SU-DHL-6 (cell line): ENCODE measurements around the gene RIN1.
"Not testable (repeated sequence)": the region's sequence is repeated elsewhere in the genome, so short reads cannot be mapped to it uniquely, and the experiment has no call there.

Experiments
- H2AFZ ChIP-seq: fragments of 200-600 bp; sonication (generic); 2 replicates; pipeline ENCODE4 v1.6.1; 2014; ENCODE audit warnings: low read depth, mild to moderate bottlenecking, moderate library complexity, mixed read lengths, antibody characterized with exemption, low read length; ENCODE audit not compliant: severe bottlenecking
- H3F3A ChIP-seq: fragments of 200-600 bp; shearing (Covaris generic); 2 replicates; pipeline ENCODE4 v1.6.0; 2016; ENCODE audit warnings: antibody characterized with exemption, mild to moderate bottlenecking; ENCODE audit not compliant: insufficient read depth
- H3K27ac ChIP-seq: fragments of 200-600 bp; sonication (generic); 2 replicates; pipeline ENCODE4 v1.5.1; 2016; ENCODE audit warnings: low read depth, mild to moderate bottlenecking, low read length, moderate library complexity, mixed read lengths
- H3K27me3 ChIP-seq: fragments of 200-600 bp; sonication (generic), shearing (Covaris generic); 2 replicates; pipeline ENCODE4 v1.6.0; 2014; ENCODE audit warnings: mild to moderate bottlenecking, low read length
- H3K36me3 ChIP-seq: fragments of 200-600 bp; sonication (generic); 2 replicates; pipeline ENCODE4 v1.6.1; 2014; ENCODE audit warnings: mild to moderate bottlenecking, low read length, mixed read lengths
- H3K4me2 ChIP-seq: fragments of 300-600, 200-600 bp; shearing (Covaris generic), sonication (generic); 2 replicates; pipeline ENCODE4 v1.6.0; 2014; ENCODE audit warnings: low read length, low read depth, mild to moderate bottlenecking; ENCODE audit not compliant: poor library complexity, severe bottlenecking
- H3K4me3 ChIP-seq: fragments of 200-600 bp; sonication (generic); 2 replicates; pipeline ENCODE4 v1.5.1; 2014; ENCODE audit warnings: antibody characterized with exemption, low read length, mild to moderate bottlenecking, mixed read lengths; ENCODE audit not compliant: insufficient read depth, poor library complexity, severe bottlenecking
- H3K79me2 ChIP-seq: fragments of 200-600 bp; sonication (generic); 2 replicates; pipeline ENCODE4 v1.6.1; 2014; ENCODE audit warnings: mild to moderate bottlenecking, low read length, moderate library complexity; ENCODE audit not compliant: insufficient read depth
- H3K9ac ChIP-seq: fragments of 200-600 bp; sonication (generic); 2 replicates; pipeline ENCODE4 v1.7.0; 2014; ENCODE audit warnings: mild to moderate bottlenecking, low read length
- H3K9me2 ChIP-seq: fragments of 200-600 bp; sonication (generic); replicated peaks from 2 replicates; pipeline ENCODE4 v1.6.1; 2014; ENCODE audit warnings: low read length; ENCODE audit not compliant: insufficient read depth
- H3K9me3 ChIP-seq: fragments of 200-600 bp; sonication (generic); 2 replicates; pipeline ENCODE4 v1.6.1; 2014; ENCODE audit warnings: low read length, mixed read lengths; ENCODE audit not compliant: insufficient read depth
- H4K20me1 ChIP-seq: fragments of 200-600 bp; sonication (generic); 2 replicates; pipeline ENCODE4 v1.6.1; 2014; ENCODE audit warnings: low read depth, mild to moderate bottlenecking, antibody characterized with exemption, low read length, moderate library complexity, mixed read lengths
- EZH2phosphoT487 ChIP-seq: fragments of 200-600 bp; sonication (generic), shearing (Covaris generic); conservative IDR thresholded peaks from 2 replicates; pipeline ENCODE4 v1.6.1; 2018; ENCODE audit warnings: mild to moderate bottlenecking, antibody characterized with exemption, low read length, moderate library complexity, mixed read lengths
- TF ChIP-seq, protein P1 (sequence below): fragments of 200-600 bp; sonication (generic); IDR thresholded peaks from one replicate; pipeline ENCODE4 v1.5.1; 2017; ENCODE audit warnings: antibody characterized with exemption, mild to moderate bottlenecking, low read length, moderate library complexity; ENCODE audit not compliant: insufficient read depth, poor library complexity, severe bottlenecking

RIN1 gene

DNA sequence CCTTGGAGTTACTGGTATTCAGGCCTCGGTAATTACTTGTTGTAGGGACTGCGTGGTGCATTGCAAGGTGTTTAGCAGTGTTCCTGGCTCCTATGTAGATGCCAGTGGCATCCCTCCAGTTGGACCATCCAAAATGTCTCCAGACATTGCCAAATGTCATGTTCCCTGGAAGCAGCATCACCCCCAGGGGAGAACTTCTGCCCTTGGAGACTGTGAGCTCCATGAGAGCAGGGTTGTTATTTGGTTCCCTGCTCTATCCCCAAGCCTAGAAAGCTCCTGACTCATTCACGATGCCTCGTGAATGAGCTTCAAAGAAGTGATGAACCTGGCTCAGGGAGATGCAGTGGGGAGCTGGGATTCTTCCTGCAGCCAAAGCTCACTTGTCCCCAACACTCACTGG, 14.6 kb downstream of the RIN1 start:
- no peak overlapping the region for H2AFZ ChIP-seq
- no peaks in the 10 kb centered on the region for H4K20me1 ChIP-seq
- H3K9ac ChIP-seq = no peak overlapping the region
- no peak overlapping the region for H3K27ac ChIP-seq
- no peak overlapping the region for H3K4me3 ChIP-seq
- no peaks in the 10 kb centered on the region for H3K9me2 ChIP-seq
- TF ChIP-seq, protein P1, sequence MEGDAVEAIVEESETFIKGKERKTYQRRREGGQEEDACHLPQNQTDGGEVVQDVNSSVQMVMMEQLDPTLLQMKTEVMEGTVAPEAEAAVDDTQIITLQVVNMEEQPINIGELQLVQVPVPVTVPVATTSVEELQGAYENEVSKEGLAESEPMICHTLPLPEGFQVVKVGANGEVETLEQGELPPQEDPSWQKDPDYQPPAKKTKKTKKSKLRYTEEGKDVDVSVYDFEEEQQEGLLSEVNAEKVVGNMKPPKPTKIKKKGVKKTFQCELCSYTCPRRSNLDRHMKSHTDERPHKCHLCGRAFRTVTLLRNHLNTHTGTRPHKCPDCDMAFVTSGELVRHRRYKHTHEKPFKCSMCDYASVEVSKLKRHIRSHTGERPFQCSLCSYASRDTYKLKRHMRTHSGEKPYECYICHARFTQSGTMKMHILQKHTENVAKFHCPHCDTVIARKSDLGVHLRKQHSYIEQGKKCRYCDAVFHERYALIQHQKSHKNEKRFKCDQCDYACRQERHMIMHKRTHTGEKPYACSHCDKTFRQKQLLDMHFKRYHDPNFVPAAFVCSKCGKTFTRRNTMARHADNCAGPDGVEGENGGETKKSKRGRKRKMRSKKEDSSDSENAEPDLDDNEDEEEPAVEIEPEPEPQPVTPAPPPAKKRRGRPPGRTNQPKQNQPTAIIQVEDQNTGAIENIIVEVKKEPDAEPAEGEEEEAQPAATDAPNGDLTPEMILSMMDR = no peak
- TF ChIP-seq EZH2phosphoT487 = no peak
- no peaks in the 10 kb centered on the region for H3K9me3 ChIP-seq
- no peaks in the 10 kb centered on the region for H3F3A ChIP-seq
- no peaks in the 10 kb centered on the region for H3K79me2 ChIP-seq
- H3K27me3 ChIP-seq = no peaks in the 10 kb centered on the region
- H3K4me2 ChIP-seq = no peak overlapping the region
- no peaks in the 10 kb centered on the region for H3K36me3 ChIP-seq

DNA sequence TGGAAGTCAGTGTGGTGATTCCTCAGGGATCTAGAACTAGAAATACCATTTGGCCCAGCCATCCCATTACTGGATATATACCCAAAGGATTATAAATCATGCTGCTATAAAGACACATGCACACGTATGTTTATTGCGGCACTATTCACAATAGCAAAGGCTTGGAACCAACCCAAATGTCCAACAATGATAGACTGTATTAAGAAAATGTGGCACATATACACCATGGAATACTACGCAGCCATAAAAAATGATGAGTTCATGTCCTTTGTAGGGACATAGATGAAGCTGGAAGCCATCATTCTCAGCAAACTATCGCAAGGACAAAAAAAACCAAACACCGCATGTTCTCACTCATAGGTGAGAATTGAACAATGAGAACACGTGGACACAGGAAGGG, 15.5 kb downstream of the RIN1 start:
- not testable (repeated sequence) for H3K9me2 ChIP-seq, H3K9me3 ChIP-seq, H3K79me2 ChIP-seq, H3K27me3 ChIP-seq, H3K36me3 ChIP-seq, H3K27ac ChIP-seq, H3K9ac ChIP-seq, H3F3A ChIP-seq, H3K4me2 ChIP-seq, H4K20me1 ChIP-seq, H2AFZ ChIP-seq, H3K4me3 ChIP-seq

DNA sequence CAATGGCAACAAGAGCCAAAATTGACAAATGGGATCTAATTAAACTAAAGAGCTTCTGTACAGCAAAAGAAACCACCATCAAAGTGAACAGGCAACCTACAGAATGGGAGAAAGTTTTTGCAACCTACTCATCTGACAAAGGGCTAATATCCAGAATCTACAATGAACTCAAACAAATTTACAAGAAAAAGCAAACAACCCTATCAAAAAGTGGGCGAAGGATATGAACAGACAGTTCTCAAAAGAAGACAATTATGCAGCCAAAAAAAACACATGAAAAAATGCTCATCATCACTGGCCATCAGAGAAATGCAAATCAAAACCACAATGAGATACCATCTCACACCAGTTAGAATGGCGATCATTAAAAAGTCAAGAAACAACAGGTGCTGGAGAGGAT, 15.9 kb downstream of the RIN1 start:
- not testable (repeated sequence) for H3K4me2 ChIP-seq, H2AFZ ChIP-seq, H3K9me3 ChIP-seq, H3K27me3 ChIP-seq, H3K4me3 ChIP-seq, H3K9me2 ChIP-seq, H3F3A ChIP-seq, H3K9ac ChIP-seq, H3K79me2 ChIP-seq, H3K36me3 ChIP-seq, H4K20me1 ChIP-seq, H3K27ac ChIP-seq

DNA sequence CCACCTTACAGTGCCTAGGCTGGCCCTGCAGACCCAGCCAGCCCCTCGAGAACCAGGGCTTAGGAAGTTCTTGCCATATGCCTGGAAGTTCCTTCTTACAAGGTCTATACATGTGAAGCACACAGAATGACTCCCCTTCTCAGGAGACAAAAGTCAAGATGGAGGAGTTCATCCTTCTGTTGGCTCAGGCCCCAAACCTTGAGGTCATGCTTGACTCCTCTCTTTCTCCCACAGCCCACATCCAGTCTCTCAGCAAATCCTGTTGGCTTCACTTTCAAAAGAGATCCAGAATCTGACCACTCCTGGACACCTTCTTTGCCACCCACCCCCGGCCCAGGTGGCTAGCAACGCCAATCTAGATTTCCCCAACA, 17.6 kb downstream of the RIN1 start:
- Histone ChIP-seq H2AFZ (no peak overlapping the region), H3K4me2 (no peak overlapping the region)

More for the DNA sequence above, 17.6 kb downstream of the RIN1 start:
- Histone ChIP-seq H3K36me3 (no peaks in the 10 kb centered on the region), H3K9me2 (no peaks in the 10 kb centered on the region), H3K79me2 (no peaks in the 10 kb centered on the region), H3K27ac (no peak overlapping the region), H3K4me3 (no peak overlapping the region), H3F3A (no peaks in the 10 kb centered on the region), H4K20me1 (no peaks in the 10 kb centered on the region), H3K9ac (no peak overlapping the region), H3K9me3 (no peaks in the 10 kb centered on the region), H3K27me3 (no peaks in the 10 kb centered on the region)
- no peak for TF ChIP-seq EZH2phosphoT487
- TF ChIP-seq, protein P1 = no peak
